ENCODE measurements around the gene TAF9. TPM values are rescaled to one million over a fixed set of nuclear protein-coding genes. Genes with fewer than 3 reads are reported as not detected.
"Not testable (repeated sequence)": the region's sequence is repeated elsewhere in the genome, so short reads cannot be mapped to it uniquely, and the experiment has no call there.

Gene TAF9, protein sequence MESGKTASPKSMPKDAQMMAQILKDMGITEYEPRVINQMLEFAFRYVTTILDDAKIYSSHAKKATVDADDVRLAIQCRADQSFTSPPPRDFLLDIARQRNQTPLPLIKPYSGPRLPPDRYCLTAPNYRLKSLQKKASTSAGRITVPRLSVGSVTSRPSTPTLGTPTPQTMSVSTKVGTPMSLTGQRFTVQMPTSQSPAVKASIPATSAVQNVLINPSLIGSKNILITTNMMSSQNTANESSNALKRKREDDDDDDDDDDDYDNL
- total RNA-seq: 41.9 TPM

DNA sequence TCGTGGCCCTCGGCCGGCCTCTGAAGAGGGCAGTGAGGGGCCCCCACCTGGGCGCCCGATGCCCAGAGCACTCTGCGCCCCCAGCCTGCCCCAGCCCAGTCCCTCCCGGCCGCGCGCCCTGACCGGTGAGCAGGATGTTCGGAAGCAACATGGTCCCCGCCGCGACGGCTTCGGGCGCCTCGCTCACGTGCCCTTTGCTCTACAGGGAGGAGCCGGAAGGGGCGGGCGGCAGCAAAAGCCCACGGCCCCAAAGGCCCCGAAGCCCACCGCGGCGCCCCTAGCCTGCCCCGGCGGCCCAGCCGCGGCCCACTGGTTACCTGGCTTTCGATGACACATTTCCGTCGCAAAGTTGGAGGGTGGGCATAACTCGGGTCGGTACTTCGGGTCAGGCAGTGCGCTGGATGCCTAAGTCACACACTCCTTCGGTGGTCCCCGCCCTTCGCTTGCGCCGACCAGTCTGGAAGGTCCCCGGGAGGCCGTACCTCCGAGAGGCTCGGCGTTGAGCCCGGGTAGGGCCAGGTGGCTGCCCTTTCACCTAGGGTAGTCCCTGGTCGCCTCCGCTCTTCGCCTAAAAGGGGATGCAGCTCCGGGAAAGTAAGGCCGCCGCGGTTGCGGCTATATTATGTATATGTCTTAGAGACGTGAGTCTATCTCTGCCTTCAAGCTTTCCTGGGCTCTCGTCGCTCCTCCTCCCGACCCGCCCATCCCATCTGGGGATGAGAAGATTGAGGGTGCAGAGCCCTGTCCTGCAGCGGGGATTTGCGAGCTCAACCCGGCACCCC, at the start of gene TAF9, which contains the start of the genes AK6 and RAD17:
TSS of gene TAF9 (minus strand) at position 181 of the 782 bp plus-strand sequence. CDS start 3,783 bp downstream, outside the sequence.
TSS of gene AK6 (minus strand) at position 181 of the 782 bp plus-strand sequence. CDS start at position 151, 30 bp downstream.
TSS of gene RAD17 (plus strand) at position 479 of the 782 bp plus-strand sequence. CDS start 2,391 bp downstream, outside the sequence.
- DNase-seq: peak; percentile 95

DNA sequence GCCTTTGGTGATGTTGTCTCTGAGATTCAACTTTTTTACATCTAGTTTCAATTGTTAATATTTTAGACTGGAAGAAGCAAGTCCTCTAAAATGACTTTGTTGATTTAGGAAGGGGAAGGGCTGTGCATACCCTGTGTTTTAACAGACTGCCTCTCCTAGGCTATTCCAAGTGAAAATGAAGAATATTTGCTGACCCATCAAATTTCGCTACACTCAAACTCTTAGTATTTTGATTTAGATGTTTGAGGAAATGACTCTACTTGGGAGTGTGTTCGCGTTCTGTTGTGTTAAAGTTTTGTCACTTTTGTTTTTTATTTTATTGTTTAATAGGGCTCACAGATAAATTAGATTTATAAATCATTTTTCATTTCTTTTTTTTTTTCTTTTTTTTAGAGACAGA, 49.2 kb upstream of the TAF9 start:
- DNase-seq: no peak

DNA sequence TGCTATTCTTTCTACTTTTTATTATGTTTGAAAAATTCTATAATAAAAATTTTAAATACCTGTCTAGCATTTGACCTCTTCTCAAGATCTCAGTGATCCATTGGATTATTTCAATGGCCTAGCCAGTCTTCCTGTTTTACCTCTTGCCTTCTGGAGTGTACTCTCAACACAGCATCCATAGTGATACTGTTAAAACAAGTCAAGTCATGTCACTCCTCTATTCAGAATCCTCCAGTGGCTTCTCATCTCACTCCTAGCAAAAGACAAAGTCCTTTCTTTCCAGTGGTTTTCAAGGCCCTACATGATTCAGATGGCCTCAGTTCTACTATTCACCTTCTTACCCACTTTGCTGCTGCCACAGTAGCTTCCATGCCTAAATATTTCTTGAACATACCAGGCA, 47.4 kb upstream of the TAF9 start:
- DNase-seq: no peak

DNA sequence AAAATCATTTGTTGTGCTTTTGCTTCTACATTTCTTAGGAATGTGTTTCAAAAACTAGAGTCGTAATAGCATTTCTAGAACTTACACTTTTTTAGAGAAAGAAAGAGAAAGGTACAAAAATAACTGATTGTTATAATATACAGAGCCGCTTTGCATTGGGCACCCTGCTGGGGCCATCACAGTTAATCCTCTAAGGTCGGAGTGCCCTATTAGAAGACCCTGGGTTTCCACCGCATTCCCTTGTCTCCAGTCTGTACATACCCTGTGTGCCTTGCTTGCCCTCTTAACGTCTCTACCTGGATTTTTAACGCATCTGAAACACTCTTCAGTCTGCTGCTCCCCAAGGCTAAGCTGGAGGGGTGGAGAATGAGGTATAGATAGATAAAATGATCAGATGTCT, 46.9 kb upstream of the TAF9 start:
- no peak for DNase-seq

DNA sequence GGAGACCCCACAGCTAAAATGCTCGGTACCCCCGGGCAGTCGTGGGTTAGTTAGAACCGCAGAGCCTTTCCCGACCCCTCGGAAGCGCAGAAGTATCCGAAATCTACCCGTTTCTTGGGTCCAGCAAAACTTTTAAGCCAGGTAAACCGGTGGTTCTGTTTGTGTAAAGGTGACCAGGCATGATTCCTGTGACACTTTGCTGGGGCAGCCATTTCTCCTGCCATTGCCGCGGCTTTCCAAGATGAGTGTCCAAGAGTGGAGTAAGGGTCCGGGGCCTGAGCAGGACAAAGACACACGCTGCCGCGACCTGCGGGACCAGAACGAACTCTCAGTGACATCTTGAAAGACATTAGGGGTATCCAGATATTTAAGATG, 46.3 kb upstream of the TAF9 start:
- no peak for DNase-seq

DNA sequence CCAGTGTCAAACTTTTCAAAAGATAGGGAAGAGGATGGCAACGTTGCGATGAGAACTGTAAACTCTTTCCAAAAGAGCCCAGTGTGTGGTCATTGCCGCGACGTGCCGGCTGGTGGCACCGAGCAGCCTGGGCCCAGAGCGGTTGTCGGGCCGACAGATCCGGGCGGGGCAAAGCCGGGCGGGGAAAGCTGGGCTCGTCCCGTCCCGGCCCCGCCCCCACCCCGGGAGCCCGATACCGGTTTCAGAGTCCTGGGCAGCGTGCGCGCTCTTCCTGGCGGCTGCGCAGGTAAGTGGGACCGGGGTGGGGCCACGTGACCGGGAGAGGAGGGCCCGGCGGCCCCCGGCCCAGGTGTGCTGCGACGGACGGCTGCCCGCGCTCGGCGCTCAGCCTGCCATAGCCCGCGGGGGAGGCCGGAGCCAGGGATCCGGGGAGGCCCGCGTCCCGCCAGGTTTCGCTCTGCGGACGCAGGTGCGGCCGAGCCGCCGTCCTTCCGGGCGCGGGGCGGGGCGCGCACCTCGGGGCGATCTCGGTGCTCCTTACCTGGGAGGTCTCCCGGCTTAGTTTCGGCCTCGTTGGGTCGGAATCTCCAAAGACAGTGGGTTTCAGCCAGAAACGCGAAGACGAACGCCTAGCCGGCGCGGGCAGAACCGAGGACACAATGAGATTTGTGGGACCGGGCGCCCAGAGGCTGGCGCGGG, 45.7 kb upstream of the TAF9 start, which contains the start of gene MARVELD2:
TSS of gene MARVELD2 (plus strand) at position 232 of the 699 bp plus-strand sequence. CDS start 4,270 bp downstream, outside the sequence.
- no peak for DNase-seq

DNA sequence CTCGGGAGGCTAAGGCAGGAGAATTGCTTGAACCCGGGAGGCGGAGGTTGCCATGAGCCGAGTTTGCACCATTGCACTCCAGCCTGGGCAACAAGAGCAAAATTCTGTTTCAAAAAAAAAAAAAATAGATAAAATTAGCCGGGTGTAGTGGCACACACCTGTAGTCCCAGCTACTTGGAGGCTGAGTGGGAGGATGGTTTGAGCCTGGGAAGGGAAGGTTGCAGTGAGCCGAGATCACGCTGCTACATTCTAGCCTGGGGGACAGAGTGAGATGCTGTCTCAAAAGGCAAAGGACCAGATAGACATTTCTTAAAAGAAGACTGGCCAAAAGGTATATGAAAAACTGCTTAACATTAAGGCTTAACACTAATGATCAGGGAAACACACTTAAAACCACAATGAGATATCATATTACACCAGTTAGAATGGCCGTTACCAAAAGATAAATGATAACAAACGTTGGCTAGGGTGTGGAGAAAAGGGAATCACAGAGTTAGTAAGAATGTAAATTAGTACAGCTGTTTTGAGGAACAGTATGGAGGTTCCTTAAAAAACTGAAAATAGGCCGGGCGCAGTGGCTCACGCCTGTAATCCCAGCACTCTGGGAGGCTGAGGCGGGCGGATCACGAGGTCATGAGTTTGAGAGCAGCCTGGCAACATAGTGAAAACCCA, 35.5 kb upstream of the TAF9 start:
- DNase-seq: no peak

DNA sequence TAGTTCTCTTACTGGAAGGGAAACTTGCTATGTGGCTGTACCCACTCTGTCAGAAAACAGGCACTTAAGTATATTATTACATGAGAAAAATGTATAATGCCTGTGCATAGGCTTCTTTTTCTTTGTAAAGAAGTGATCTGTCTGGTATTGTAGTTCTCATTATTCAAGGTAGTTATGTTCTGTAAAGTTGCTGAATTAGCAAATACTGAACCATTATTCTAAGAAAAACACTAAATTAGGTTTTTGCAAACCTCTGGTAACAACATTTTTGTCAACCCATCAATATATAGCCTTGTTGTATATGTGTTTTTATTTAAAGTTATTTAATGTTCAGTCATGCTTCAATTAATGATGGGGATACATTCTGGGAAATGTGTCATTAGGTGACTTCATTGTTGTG, 9.1 kb upstream of the TAF9 start:
- no peak for DNase-seq

DNA sequence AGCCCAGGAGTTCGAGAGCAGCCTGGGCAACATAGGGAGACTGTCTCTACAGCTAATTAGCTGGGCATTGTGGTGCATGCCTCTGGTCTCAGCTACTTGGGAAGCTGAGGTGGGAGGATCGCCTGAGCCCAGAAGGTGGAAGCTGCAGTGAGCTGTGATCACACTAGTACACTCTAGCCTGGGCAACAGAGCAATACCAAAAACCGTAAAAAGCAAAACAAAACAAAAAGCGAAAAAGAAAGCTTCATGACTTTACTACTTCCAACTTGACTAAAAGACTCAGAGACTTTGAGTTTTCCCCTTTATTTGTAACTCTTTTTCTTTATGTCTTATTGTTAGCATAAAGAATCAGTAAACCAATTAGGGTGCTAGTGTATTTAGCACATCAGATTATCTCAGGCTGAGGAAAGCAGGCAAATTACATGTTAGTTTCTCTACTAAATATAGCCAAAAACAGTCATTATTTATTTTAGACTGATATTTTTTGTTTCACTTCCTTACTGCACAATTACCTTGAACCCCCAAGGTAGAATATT, 5.7 kb upstream of the TAF9 start:
- DNase-seq: no peak

DNA sequence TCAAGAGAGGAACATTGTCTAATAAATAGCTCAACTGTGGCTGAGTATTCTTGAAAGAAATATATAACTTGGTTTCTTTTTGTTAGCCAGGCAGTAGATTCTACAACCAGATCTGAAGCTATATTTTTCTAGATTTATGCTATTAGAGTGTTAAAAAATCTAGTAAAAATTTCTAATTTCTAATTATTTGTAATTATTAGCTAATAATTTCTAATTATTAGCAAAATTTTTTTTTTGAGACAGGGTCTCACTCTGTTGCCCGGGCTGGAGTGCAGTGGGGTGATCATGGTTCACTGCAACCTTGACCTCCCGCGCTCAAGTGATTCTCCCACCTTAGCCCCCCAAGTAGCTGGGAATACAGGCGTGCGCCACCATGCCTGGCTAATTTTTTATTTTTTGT, 3.1 kb upstream of the TAF9 start:
- DNase-seq: no peak

DNA sequence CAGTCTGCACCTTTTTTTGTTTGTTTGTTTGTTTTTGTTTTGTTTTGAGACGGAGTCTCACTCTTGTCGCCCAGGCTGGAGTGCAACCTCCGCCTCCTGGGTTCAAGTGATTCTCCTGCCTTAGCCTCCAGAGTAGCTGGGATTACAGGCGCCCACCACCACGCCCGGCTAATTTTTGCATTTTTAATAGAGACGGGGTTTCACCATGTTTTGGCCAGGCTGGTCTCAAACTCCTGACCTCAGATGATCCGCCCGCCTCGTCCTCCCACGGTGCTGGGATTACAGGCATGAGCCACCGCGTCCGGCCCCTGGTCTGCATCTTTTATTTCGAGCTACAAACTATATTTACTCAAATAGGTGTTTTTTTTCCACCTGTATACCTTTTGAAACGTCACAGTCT, 1.0 kb upstream of the TAF9 start:
- DNase-seq: not testable (repeated sequence)

DNA sequence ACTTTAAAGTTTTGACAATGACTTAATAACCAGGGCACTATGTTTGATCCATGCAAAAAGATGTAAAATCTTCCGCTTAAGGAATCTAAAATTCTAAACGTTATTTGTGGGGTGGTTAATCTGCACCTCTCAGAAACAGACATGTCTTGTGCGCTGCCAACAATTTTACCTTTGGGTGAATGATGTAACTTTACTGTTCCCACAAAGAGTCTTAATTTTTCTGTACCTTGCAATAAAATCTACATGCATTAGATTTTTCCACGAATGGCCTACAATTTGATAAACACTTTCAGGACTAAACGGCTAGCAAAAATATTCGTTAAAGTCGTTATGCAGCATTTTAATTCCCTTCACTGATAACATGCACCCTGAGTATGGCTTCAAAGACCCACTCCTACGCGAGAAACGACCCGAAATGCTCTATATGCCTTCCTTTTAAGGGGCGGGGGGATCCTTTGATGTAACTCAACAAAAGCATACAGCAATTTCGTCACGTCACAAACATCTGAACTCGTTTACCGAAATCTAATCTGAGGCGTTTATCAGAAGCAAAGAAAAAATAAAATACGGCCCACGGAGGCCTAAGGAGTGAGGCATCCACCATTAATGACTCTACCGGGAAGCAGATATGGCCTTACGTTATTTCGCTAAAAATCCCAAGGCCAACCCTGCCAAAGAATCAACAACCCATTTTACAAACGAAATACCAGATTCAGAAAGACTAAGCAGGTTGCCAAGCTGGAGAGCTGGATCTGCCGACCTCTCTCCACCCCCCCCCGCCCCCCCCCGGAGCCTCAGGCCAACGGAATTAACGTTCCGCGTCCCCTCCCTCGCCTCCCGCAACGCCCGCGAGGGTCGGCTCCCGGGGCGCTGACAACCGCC, 621 bp downstream of the TAF9 start:
- DNase-seq: peak; percentile 32

DNA sequence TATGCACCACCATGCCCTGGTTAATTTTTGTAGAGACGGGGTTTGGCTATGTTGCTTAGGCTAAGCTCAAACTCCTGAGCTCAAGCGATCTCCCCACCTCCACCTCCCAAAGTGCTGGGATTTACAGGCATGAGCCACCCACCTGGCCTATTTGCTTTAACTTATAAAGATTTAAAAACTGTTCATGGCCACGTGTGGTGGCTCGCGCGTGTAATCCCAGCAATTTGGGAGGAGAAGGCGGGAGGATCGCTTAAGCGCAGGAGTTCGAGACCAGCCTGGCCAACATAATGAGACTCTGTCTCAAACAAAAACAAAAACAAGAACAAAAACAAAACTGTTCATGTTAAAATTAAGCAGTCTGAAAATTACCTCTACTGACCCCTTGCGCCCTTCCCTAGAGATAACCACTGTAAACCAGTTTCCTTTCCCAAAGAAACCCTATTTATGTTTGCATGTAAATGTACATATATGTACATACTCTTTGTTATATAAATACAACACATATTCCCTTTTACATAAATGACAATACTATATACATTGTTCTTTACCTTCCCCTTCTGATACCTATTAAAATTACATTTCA, 1.5 kb downstream of the TAF9 start:
- no peak for DNase-seq

DNA sequence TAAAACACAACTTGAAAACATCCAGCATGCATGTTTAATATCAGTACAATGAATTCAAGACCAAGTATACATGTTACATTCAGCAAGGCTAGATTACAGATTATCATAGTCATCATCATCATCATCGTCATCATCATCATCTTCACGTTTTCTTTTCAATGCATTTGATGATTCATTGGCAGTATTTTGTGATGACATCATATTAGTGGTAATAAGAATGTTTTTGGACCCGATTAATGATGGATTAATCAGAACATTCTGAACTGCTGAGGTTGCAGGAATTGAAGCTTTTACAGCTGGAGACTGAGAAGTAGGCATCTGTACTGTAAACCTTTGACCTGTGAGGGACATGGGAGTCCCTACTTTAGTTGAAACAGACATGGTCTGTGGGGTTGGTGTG, 4.5 kb downstream of the TAF9 start:
- no peak for DNase-seq

DNA sequence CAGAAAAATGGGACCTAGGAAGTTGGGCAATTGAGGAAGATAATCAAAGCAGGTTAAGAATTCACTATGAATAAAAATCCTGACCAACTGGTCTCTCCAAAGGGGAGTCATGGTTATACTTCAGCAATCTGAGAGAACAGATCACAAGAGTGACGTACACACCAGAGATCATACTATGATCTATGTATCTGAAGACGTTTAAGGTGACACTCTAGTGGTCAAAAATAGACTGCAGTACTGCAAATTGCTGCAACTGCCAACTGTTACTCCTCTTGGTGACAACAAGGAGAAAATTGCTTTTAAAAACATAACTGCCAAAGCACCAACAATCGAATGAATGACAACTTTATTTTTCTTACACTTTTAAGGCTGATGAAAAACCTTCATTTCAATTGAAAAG, 4.9 kb downstream of the TAF9 start:
- DNase-seq: no peak

DNA sequence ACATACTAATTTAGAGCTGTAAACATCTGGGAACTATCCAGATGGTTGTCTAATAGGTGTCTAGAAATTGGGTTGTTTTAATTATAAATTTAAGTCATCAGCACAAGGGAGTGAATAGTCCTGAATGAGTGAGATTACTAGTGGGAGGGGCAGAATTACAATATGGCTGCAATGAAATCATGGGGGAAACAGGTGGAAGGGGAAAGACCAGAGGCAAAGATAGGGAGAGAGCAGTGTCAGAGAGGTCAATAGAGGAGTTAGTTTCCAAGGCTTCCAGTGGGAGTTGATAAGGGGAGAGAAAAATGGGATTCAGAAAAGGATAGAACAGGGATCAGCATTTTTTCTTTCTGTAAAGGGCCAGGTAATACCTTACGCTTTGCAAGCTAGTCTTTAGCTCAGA, 8.9 kb downstream of the TAF9 start:
- DNase-seq: no peak

DNA sequence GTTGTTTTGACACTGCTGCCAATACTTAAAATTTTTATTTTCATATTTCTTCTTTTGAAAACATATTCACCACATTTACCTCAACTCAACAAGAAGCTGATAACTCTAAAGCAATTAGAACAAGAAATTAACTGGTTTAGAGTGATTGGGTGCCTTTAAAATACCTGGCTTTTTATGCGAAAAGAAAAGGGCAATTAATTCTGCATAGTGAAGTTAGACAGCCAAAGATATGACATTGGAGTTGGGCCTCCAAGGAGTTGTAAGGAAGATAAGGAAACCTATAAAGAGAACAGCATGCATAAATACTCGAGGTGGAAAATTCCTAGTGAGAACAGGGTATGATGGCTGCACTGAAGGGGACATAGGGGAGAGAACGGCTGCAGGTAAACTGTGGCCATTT, 9.6 kb downstream of the TAF9 start:
- no peak for DNase-seq

DNA sequence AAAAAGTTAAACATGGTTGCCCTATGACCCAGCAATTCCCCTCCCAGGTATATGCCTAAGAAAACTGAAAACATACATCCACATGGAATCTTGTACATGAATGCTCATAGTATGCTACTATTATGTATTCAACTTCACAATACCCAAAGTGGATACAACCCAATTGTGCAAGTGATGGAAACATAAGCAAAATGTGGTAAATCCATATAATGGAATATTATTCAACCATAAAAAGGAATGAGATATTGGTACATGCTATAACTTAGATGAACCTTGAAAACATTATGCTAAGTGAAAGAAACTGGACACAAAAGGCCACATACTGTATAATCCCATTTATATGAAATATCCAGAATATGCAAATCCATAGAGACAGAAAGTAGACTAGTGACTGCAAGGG, 18.7 kb downstream of the TAF9 start:
- no peak for DNase-seq

DNA sequence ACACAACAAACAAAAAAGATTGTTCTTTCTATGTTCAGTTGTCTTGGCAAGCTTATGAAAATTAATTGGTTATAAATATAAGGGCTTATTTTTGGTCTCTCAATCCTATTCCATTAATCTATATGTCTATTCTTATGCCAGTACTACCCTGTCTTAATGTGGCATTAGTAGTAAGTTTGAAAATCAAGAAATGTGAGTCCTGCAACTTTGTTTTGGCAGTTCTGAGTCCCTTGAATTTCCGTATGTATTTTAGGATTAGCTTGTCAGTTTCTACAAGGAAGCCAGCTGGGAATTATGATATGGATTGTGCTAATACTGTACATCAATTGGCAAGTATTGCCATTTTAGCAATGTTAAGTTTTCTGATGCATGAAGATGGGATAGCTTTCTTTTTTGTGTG, 26.2 kb downstream of the TAF9 start:
- DNase-seq: no peak

DNA sequence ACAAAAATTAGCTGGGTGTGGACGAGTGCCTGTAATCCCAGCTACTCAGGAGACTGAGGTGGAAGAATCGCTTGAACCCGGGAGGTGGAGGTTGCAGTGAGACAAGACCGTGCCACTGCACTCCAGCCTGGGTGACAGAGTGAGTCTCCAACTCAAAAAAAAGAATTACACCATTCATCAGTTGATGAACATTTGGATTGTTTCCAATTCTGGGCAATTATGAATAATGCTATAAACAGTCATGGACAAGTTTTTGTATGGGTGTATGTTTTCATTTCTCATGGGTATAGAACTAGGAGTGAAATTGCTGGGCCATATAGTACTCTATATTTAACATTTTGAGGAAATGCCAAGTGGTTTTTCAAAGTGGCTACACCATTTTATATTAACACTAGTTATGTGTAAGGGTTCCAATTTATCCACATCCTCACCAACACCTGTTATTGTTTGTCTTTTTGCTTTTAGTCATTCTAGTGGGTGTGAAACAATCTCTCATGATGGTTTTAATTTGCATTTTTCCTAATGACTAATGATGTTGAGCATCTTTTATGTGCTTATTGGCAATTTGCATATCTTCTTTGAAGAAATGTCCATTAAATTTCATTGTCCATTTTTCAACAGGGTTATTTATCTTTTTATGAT, 27.7 kb downstream of the TAF9 start:
- no peak for DNase-seq

All from skin of body (tissue), 2 donors.